ENCODE measurements around the gene CFAP410.

The CFAP410 gene

DNA sequence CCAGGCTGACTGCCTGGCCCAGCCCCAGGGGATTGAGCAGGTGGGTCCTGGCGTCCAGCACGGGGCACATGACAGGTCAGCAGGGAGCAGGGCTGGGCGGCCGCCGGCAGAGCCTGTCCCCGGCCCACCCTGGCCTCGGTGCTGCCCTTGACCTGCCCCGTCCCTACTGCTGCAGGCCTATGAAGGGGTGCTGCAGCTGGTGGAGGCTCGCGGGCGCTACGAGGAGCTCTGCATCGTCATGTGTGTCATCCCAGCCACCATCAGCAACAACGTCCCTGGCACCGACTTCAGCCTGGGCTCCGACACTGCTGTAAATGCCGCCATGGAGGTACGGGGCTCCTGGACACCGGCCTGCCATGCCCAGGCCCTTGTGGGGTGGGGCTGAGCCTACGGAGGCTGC, 15.6 kb downstream of the CFAP410 start:
- TF ChIP-seq, protein P1, sequence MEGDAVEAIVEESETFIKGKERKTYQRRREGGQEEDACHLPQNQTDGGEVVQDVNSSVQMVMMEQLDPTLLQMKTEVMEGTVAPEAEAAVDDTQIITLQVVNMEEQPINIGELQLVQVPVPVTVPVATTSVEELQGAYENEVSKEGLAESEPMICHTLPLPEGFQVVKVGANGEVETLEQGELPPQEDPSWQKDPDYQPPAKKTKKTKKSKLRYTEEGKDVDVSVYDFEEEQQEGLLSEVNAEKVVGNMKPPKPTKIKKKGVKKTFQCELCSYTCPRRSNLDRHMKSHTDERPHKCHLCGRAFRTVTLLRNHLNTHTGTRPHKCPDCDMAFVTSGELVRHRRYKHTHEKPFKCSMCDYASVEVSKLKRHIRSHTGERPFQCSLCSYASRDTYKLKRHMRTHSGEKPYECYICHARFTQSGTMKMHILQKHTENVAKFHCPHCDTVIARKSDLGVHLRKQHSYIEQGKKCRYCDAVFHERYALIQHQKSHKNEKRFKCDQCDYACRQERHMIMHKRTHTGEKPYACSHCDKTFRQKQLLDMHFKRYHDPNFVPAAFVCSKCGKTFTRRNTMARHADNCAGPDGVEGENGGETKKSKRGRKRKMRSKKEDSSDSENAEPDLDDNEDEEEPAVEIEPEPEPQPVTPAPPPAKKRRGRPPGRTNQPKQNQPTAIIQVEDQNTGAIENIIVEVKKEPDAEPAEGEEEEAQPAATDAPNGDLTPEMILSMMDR (IDR thresholded peaks at IDR 0.05; ENCODE audit: extremely low read depth, insufficient read depth, missing control alignments) = no peak
- in situ Hi-C loops (cut with MboI; ENCODE audit: low pct_unique_long_range_greater_than_20kb, low sequenced_read_pairs, unreplicated experiment) = no loop called here
- no peak for DNase-seq (ENCODE audit: low spot score)

DNA sequence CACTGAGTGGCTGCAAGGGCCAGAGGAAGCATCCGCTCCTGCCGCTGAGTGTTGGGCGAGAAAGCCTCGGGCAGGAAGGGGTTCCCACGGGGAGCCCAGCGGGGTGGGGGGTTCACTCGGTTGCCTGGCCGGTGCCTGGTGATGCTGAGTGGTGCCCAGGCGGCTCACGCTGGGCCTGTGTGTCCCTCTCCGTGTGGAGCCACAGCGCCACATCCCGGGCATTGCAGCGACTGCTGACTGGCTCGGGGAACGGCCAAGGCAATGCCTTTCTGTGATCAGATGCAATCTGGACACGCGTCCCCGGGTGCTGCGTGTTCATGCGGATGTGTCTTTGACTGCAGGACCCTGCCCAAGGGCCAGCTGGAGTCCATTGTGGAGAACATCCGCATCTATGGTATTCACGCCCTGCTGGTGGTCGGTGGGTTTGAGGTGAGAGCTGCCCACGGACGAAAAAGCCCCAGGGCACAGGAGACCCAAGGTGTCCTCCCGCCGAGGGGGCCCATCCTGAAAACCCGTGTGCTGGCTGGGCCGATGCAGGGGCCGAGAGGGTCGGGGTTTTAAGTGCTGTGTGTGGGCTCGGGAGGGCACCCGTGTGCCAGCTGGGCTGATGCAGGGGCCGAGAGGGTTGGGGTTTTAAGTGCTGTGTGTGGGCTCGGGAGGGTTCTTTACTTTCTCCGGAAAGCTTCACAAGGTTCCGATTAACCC, 16.4 kb downstream of the CFAP410 start:
- in situ Hi-C loops (cut with MboI; ENCODE audit: low pct_unique_long_range_greater_than_20kb, low sequenced_read_pairs, unreplicated experiment) = no loop called here
- DNase-seq (ENCODE audit: low spot score) = no peak
- TF ChIP-seq, protein P1 (IDR thresholded peaks at IDR 0.05; ENCODE audit: extremely low read depth, insufficient read depth, missing control alignments) = no peak

DNA sequence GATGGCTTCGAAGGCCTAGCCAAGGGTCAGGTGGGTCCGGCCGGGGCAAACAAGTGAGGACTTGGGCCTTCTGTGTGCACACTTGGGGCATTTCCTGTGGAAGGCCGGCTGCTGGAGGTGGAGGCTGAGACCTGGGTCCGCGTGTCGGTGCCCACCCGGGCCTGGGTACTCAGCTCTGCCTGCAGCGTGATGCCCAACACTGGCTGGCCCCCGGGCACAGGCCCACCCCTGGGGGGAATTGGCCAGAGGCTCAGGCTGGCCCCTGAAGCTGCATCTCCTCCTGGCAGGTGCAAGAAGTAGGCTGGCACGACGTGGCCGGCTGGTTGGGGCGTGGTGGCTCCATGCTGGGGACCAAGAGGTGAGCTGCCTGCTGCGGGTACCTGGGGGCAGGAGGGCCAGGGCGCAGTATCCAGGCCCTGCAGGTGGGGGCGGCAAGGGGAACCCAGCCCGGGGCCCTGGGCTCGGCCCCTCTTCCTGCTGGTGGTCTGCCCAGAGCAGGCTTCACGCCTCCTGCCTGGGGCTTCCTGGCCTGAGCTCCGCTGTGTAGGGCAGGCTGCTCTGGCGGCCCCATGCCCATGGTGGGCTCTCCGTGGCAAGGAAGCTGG, 17.2 kb downstream of the CFAP410 start:
- in situ Hi-C loops (cut with MboI; ENCODE audit: low pct_unique_long_range_greater_than_20kb, low sequenced_read_pairs, unreplicated experiment) = no loop called here
- DNase-seq (ENCODE audit: low spot score) = no peak
- TF ChIP-seq, protein P1 (IDR thresholded peaks at IDR 0.05; ENCODE audit: extremely low read depth, insufficient read depth, missing control alignments) = no peak

DNA sequence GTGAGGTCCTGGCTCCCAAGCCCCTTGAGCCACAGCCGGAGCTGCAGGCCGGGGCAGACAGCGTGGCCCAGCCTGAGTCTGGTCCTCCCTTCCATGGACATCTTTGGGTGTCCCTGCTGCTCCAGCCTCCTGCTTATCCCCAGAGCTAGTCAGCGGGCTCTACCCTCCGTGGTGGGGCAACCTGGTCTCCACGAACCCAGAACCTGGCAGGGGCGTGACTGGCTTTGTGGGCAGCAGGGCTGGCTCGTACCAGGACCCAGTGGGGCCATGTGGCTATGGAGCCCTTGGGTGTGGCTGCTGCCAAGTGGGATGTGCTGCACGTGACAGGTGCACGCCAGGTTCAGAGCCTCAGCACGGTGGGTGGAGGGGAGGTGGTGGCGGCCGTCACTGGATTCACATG, 18.3 kb downstream of the CFAP410 start:
- DNase-seq (ENCODE audit: low spot score) = no peak
- TF ChIP-seq, protein P1 (IDR thresholded peaks at IDR 0.05; ENCODE audit: extremely low read depth, insufficient read depth, missing control alignments) = no peak
- in situ Hi-C loops (cut with MboI; ENCODE audit: low pct_unique_long_range_greater_than_20kb, low sequenced_read_pairs, unreplicated experiment) = no loop called here

DNA sequence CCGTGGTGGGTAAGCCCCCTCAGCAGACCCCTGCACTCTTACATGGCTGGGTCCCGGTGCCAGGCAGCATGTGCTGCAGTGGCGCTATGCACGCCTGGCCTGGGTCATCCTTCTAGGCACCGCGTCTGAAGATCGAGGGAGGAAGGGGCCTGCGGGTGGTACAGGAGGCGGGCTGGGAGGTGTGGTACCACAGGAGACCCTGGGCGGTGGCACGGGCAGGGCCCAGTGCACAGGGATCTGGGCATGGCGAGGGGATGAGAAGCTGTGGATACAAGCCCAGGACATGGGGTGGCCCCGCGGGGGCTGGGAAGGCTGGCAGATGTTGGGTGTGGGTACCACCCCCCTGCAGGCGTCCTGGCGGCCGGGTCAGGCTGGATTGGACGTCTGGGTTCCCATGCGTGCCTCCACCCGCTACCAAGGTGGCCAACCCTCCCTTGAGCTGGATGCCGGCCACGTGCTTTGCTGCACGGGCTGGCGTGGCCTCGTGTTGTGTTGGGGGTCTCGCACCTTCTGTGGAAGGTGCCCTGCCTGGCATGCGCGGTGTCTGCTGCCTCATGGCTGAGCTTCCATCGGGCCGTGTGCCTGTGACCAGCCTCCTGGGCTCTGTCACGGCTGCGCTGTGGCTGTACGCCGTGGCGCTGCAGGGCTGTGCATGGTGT, 19.7 kb downstream of the CFAP410 start:
- no peak for DNase-seq (ENCODE audit: low spot score)
- TF ChIP-seq, protein P1 (IDR thresholded peaks at IDR 0.05; ENCODE audit: extremely low read depth, insufficient read depth, missing control alignments) = no peak
- in situ Hi-C loops (cut with MboI; ENCODE audit: low pct_unique_long_range_greater_than_20kb, low sequenced_read_pairs, unreplicated experiment) = no loop called here

DNA sequence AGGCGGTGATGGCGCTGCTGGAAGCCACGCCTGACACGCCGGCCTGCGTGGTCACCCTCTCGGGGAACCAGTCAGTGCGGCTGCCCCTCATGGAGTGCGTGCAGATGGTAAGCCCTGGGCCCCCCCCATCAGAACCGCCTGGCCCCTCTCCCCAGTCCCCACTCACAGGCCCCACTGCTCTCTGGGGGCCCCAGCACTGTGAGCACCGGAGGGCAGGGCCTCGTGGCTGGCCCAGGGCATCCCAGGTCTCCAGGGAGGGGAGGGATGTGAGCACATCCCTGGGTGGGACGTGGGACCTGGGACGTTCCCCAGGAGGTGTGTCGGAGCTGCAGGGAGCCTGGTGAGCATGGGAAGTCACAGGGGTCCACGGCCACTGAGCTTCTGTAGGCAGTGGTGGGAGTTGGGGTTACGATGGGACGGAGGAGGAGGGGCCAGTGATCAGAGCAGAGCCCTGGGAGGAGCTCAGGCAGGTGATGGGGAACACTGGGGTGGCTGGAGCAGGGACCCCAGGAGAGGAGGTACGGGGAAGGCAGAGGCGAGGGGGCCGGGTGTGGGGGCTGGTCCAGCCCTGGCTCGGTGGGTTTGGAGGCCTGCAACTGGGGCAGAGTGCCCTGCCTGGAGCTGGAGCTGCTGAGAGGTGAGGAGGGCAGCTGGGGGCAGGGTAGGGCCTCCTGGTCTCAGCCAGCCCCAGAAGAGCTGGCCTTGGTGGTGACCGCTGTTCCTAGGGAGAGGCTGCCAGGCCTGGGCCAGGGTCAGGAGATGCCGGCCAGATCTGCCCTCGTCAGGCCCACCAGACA, 20.5 kb downstream of the CFAP410 start:
- in situ Hi-C loops (cut with MboI; ENCODE audit: low pct_unique_long_range_greater_than_20kb, low sequenced_read_pairs, unreplicated experiment) = no loop called here
- DNase-seq (ENCODE audit: low spot score) = no peak
- TF ChIP-seq, protein P1 (IDR thresholded peaks at IDR 0.05; ENCODE audit: extremely low read depth, insufficient read depth, missing control alignments) = no peak

Data from GM13977 (cell line).